HuH-7 (cell line): ENCODE results near the gene PUS1.
"Not testable (repeated sequence)": the region's sequence is repeated elsewhere in the genome, so short reads cannot be mapped to it uniquely, and the experiment has no call there.

Experiments
- DNase-seq: peaks from one replicate; pipeline ENCODE4 v3.0.0; 2011; ENCODE audit warnings: low spot score

Gene PUS1

GRCh38 chr12:131960590-131961325 lies 31.7 kb downstream of the PUS1 start:
- DNase-seq: not testable (repeated sequence)

GRCh38 chr12:131961328-131961727 lies 32.3 kb downstream of the PUS1 start:
- DNase-seq: not testable (repeated sequence)

- DNase-seq: no peak
Measured at GRCh38 chr12:131962069-131962468, 33.0 kb downstream of the PUS1 start.

GRCh38 chr12:131963381-131963780 lies 34.3 kb downstream of the PUS1 start:
- DNase-seq: no peak

GRCh38 chr12:131965073-131965472 lies 36.0 kb downstream of the PUS1 start:
- no peak for DNase-seq

- DNase-seq: no peak
Measured at GRCh38 chr12:131971226-131971625, 42.1 kb downstream of the PUS1 start.

- DNase-seq: no peak
Measured at GRCh38 chr12:131975228-131975627, 46.2 kb downstream of the PUS1 start.

GRCh38 chr12:131979606-131980005 lies 50.5 kb downstream of the PUS1 start:
- DNase-seq: no peak

- no peak for DNase-seq
Measured at GRCh38 chr12:131980263-131980662, 51.2 kb downstream of the PUS1 start.

GRCh38 chr12:131981388-131981787 lies 52.3 kb downstream of the PUS1 start:
- DNase-seq: no peak

GRCh38 chr12:131982041-131982440 lies 53.0 kb downstream of the PUS1 start:
- no peak for DNase-seq

- DNase-seq: no peak
Measured at GRCh38 chr12:131983026-131983425, 54.0 kb downstream of the PUS1 start.

GRCh38 chr12:131983554-131983953 lies 54.5 kb downstream of the PUS1 start:
- DNase-seq: no peak

GRCh38 chr12:131984334-131984733 lies 55.3 kb downstream of the PUS1 start:
- no peak for DNase-seq

GRCh38 chr12:131985510-131985875 lies 56.4 kb downstream of the PUS1 start:
- DNase-seq: not testable (repeated sequence)

GRCh38 chr12:131986361-131986760 lies 57.3 kb downstream of the PUS1 start:
- no peak for DNase-seq

GRCh38 chr12:131986910-131987309 lies 57.8 kb downstream of the PUS1 start:
- no peak for DNase-seq

- no peak for DNase-seq
Measured at GRCh38 chr12:131987552-131987951, 58.5 kb downstream of the PUS1 start.

GRCh38 chr12:131988054-131988796 lies 59.1 kb downstream of the PUS1 start:
- DNase-seq: no peak

GRCh38 chr12:131989021-131989420 lies 59.9 kb downstream of the PUS1 start:
- DNase-seq: no peak

- no peak for DNase-seq
Measured at GRCh38 chr12:131990066-131990979, 61.2 kb downstream of the PUS1 start.

- DNase-seq: no peak
Measured at GRCh38 chr12:131990980-131991305, 61.9 kb downstream of the PUS1 start.
